SHP77 treated with DMSO at 0.1 percent for 48 hours (cell line): Measurements from ENCODE around the gene IFT80.
"Not testable (repeated sequence)": the region's sequence is repeated elsewhere in the genome, so short reads cannot be mapped to it uniquely, and the experiment has no call there.

Experiments used
- DNase-seq: peaks from one replicate; lab custom pipeline; 2025; lab: John Stamatoyannopoulos, UW

IFT80 gene

DNA sequence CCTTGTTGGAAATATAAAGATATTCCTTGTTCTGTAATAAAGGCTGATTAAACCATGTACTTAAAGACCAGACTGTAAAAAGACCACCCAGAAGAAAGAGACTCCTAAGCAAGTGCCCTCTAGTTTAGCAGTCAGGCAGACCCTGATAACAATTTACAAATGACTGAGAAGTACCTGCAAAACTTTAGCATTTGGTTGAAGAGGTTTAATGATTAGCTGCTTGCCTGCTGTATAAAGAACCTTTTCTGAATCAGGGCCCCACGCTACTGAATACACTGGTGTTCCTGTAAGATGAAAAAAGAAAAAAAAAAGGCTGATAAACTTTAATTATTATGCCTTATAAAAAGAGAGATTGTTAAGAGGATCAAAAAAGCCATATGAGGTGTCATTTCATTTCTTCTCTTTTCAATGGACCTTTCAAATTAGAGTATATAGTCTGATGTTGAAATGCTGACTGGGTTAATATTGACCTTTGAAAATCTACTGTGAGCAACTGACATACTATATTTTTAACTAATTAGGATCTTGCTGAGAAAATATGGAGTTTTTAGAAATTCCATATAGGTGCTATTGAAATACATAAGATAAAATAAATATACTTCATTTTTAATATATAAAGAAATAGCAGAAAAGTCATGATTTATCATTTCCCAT, 33.0 kb downstream of the IFT80 start:
- DNase-seq: no peak

GRCh38 chr3:160362896-160363295, 36.1 kb downstream of the IFT80 start:
- DNase-seq: not testable (repeated sequence)

GRCh38 chr3:160355826-160356225, 43.2 kb downstream of the IFT80 start:
- no peak for DNase-seq

GRCh38 chr3:160346511-160346910, 52.5 kb downstream of the IFT80 start:
- DNase-seq: no peak

GRCh38 chr3:160343132-160343531, 55.9 kb downstream of the IFT80 start:
- no peak for DNase-seq

DNA sequence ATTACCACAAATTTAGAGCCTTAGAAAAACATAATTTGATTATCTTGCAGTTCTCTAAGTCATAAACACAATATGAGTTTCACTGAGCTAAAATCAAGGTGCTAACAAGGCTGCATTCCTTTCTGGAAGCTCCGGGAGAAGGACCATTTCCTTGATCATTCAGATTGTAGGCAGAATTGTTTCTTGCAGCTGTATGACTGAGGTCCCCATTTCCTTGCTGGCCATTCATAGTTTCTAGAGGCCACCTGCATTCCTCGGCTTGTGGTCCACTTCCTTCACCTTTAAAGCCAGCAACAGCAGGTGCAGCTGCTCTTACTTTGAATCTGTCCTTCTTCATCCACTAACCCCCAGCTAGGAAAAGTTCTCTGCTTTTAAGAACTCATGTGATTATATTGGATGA, 58.7 kb downstream of the IFT80 start:
- DNase-seq: no peak

- no peak for DNase-seq
These were observed 67.7 kb downstream of the IFT80 start for GRCh38 chr3:160331127-160331937.

GRCh38 chr3:160330690-160331089, 68.3 kb downstream of the IFT80 start:
- DNase-seq: no peak

GRCh38 chr3:160330109-160330508, 68.9 kb downstream of the IFT80 start:
- no peak for DNase-seq

DNA sequence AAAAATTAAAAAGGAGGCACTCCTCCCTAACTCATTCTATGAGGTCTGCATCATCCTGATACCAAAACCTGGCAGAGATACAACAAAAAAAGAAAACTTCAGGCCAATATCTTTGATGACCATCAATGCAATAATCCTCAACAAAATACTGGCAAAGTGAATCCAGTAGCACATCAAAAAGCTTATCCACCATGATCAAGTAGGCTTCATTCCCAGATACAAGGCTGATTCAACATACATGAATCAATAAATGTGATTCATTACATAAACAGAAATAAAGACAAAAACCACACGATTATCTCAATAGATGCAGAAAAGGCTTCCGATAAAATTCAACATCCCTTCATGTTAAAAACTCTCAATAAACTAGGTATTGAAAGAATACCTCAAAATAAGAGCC, 72.7 kb downstream of the IFT80 start:
- DNase-seq: not testable (repeated sequence)

DNA sequence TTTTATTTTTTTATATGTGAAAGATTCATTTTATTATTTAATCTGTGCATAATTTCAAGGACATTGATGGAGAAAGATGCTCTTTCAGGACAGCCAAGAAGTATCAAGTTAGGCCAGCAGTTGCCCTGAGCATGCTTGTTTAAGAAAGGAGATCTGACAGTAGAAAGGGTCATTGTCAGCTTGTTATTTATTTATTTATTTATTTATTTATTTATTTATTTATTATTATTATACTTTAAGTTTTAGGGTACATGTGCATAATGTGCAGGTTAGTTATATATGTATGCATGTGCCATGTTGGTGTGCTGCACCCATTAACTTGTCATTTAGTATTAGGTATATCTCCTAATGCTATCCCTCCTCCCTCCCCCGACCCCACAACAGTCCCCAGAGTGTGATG, 77.2 kb downstream of the IFT80 start:
- not testable (repeated sequence) for DNase-seq

DNA sequence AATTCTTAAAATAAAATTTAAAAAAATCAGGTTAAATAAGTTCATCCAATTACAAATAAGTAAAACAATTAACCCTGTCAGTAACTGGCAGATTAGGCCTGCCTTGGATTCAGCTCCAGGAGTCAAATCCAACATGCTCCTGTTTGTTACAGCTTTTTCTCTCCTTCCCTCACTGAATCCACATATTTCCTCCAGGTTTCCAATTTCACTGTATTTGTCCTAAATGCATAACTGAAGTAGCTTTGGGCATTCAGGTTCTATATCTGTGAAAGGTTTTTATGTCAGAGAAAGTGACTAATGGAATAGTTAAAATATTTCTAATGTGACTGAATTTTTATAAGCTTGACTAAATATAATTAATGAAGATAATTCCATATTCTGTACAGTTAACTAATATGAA, 79.7 kb downstream of the IFT80 start:
- DNase-seq: no peak

- DNase-seq: no peak
These were observed 84.0 kb downstream of the IFT80 start for GRCh38 chr3:160314995-160315394.

DNA sequence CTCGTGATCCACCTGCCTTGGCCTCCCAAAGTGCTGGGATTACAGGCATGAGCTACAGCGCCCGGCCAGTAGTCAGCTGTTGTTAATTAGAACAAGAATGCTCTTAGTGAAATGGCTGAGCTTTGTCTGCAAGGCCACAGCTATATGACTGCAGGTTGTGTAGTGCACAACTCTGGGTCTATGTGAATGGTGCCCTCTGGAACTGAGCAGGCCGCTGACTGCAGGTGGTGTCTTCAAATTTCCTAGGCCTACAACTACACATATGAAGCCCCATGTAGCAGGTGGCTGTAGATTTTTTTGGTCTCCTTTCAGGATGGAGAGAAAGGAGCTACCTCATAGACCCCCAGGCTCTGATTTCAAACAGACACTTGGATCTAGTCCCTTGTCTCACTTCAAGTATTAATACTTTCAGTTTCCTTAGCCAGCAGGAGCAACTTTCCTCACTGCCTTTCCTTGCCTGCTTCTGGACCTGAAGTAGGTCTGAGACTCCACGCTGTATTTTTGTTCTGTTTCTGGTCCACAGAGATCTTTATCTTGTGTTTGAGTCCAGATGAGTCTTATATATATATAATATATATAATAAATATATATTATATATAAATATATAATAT, 86.9 kb downstream of the IFT80 start:
- no peak for DNase-seq

- no peak for DNase-seq
These were observed 96.2 kb downstream of the IFT80 start for GRCh38 chr3:160302806-160303205.

DNA sequence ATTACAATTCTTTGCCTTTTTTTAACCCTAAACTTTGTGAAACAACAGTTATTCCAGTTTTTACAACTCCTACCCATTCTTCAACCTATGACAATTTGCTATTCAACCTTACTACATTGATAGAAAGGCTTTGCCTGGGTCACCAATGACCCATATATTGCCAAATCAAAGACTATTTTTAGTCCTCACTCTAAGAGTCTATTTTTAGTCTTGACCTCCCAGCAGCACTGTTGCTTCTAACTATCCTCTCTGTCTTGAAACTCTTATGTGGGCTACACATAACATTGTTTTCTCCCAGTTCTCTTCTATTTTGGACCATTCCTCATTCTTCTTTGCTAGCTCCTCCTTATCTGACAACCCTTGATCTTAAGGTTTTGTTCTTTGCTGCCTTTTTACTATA, 102.4 kb downstream of the IFT80 start:
- no peak for DNase-seq

DNA sequence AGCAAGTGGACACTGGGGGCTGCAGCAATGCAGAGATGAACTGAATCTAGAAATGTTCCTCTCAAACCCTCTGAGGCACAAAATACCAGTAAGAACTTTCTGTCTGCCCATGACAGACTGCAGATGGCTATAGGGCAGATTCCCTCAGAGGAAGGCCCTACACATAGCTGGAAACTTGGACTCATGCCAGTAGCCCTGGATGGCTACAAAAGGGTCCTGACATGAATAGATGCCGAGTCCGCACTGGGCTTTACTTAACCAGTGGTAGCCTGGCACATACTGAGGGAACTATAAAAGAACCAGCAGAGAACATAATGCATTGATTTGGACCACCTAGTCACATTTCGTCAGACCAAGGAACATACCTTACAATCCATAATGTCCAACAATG, 107.1 kb downstream of the IFT80 start:
- DNase-seq: no peak

GRCh38 chr3:160291290-160291908, 107.6 kb downstream of the IFT80 start:
- DNase-seq: no peak

DNA sequence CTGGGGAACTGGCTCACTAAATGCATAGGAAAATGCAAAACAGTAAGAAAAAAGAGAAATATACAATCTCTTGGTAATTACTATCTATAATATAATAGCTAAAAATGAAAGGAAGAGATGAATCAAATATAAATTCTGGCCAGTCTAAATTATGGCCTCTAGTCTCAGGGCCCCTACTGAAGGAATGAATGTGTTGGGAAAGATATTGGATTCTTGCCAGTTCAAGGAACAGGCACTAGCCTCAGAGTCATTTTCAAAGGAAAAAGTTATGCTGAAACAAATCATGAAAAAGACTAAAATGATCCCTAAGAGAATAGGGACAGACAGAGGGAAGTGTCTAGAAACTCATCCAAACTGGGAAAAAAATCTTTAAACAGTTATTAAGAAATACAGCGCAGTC, 111.4 kb downstream of the IFT80 start:
- no peak for DNase-seq

DNA sequence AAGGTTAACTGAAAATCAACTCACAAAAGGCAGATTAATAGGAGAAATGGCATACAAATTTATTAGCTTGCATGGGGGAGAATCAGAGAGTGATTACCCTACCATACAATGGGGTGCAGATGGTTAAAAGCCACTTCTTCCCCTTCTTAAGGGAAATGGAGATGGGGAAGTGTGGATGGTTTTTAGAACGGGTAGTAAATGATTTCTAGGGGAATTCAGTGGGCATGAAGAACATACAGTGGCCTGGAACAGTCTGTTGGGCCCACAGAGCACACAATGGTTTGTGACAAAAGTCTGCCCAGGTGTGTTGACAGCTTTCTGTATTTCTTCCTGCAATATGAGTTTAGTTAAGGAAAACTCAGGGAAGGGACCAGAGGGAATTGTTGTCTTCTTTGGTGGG, 112.8 kb downstream of the IFT80 start:
- DNase-seq: no peak

- DNase-seq: no peak
These were observed 118.2 kb downstream of the IFT80 start for GRCh38 chr3:160280836-160281235.

- no peak for DNase-seq
These were observed 119.4 kb downstream of the IFT80 start for GRCh38 chr3:160279657-160280056.

GRCh38 chr3:160278210-160278609, 120.8 kb downstream of the IFT80 start:
- DNase-seq: no peak
